K562 (cell line): ENCODE results near the gene HES3. TPM values are rescaled to one million over a fixed set of nuclear protein-coding genes. Genes with fewer than 3 reads are reported as not detected.

Experiments
- ATAC-seq: fragments of 200-7000 bp; cut with Tn5 transposase; 3 replicates; pipeline ENCODE4 v1.9.1; 2020; ENCODE audit warnings: moderate library complexity
- BruUV-seq: library from RNA; stranded (reverse); fragments of 400-500 nt; replicated peaks from 2 replicates; lab custom pipeline; 2021; lab: Mats Ljungman, UMichigan
- CTCF ChIA-PET: fragments of 300-600 bp; formaldehyde crosslinking; extraction: SDS; loops from one replicate; lab custom pipeline; 2021; ENCODE audit warnings: low intra/inter-chr PET ratio; lab: Yijun Ruan, JAX
- POLR2A ChIA-PET: fragments of 300-600, 350-650 bp; sonication (Branson Sonifier 250); formaldehyde crosslinking; extraction: SDS; loops from one replicate; lab custom pipeline; 2021; ENCODE audit warnings: antibody characterized with exemption, inconsistent platforms; lab: Yijun Ruan, JAX
- DNase-seq, 4 experiments: peaks; one replicate each; pipeline versions ENCODE4 v3.0.0 to v3.0.0-alpha.2; 2011 to 2018; ENCODE audit warnings: low spot score in 3 of 4, mixed read lengths in 3 of 4; ENCODE audit errors: extremely low read depth in 1 of 4
- FAIRE-seq: peaks from 2 replicates; lab custom pipeline; 2011; peaks lifted over from hg19 to GRCh38; lab: Jason Lieb, UNC
- H2AFZ ChIP-seq: 2 replicates; pipeline ENCODE4 v1.6.0; 2011; ENCODE audit warnings: low read depth, low read length, control low read depth, inconsistent platforms
- H3K27ac ChIP-seq: fragments of 200-600 bp; 3 replicates; pipeline ENCODE4 v1.8.0; 2011; ENCODE audit warnings: low read depth, mild to moderate bottlenecking, control low read depth, inconsistent platforms, low read length, moderate library complexity, mixed read lengths; ENCODE audit errors: extremely low read depth
- H3K27me3 ChIP-seq, 2 experiments: fragments of 300-600 bp in 1 of 2; 2 replicates in 1 of 2; 3 replicates in 1 of 2; pipeline versions ENCODE4 v1.6.0 to v1.8.0; 2011; ENCODE audit warnings: inconsistent platforms in 2 of 2, low read length in 2 of 2, mild to moderate bottlenecking in 1 of 2, mixed read lengths in 1 of 2, moderate library complexity in 1 of 2; ENCODE audit not compliant: control insufficient read depth in 2 of 2, insufficient read depth in 2 of 2
- H3K36me3 ChIP-seq: fragments of 300-600 bp; 3 replicates; pipeline ENCODE4 v1.8.0; 2011; ENCODE audit warnings: mild to moderate bottlenecking, low read length, inconsistent platforms; ENCODE audit not compliant: control insufficient read depth, insufficient read depth
- H3K4me1 ChIP-seq, 2 experiments: fragments of 200-600 bp in 1 of 2; replicated peaks in 1 of 2; 2 replicates in 1 of 2; 3 replicates in 1 of 2; pipeline versions ENCODE4 v1.5.1 to v1.8.0; 2011; ENCODE audit warnings: inconsistent platforms in 2 of 2, low read length in 2 of 2, mild to moderate bottlenecking in 1 of 2, mixed read lengths in 1 of 2, moderate library complexity in 1 of 2; ENCODE audit not compliant: control insufficient read depth in 2 of 2, insufficient read depth in 2 of 2
- H3K4me2 ChIP-seq: 2 replicates; pipeline ENCODE4 v1.6.1; 2011; ENCODE audit warnings: low read length, control low read depth, inconsistent platforms, mixed read lengths; ENCODE audit not compliant: insufficient read depth
- H3K4me3 ChIP-seq: fragments of 200-600 bp; sonication (generic), shearing (Covaris generic); 2 replicates; pipeline ENCODE4 v1.5.1; 2016; ENCODE audit warnings: control low read depth, inconsistent platforms
- H3K79me2 ChIP-seq: fragments of 200-600 bp; 3 replicates; pipeline ENCODE4 v1.8.0; 2011; ENCODE audit warnings: low read length, inconsistent platforms; ENCODE audit not compliant: control insufficient read depth, insufficient read depth
- H3K9ac ChIP-seq, 2 experiments: 2 replicates each; pipeline versions ENCODE4 v1.6.0 to v1.6.1; 2011; ENCODE audit warnings: low read depth in 2 of 2, low read length in 2 of 2, control low read depth in 1 of 2, inconsistent platforms in 1 of 2, mild to moderate bottlenecking in 1 of 2, mixed read lengths in 1 of 2; ENCODE audit not compliant: insufficient read depth in 1 of 2
- H3K9me1 ChIP-seq: one replicate; pipeline ENCODE4 v1.6.0; 2011; ENCODE audit warnings: inconsistent platforms, mild to moderate bottlenecking, low read length, moderate library complexity; ENCODE audit not compliant: control insufficient read depth, insufficient read depth
- H3K9me3 ChIP-seq: replicated peaks from 2 replicates; pipeline ENCODE4 v1.5.1; 2011; ENCODE audit warnings: low read depth, low read length, inconsistent platforms; ENCODE audit not compliant: control insufficient read depth, insufficient read depth
- H4K20me1 ChIP-seq: replicated peaks from 2 replicates; pipeline ENCODE4 v1.6.1; 2011; ENCODE audit warnings: low read length, inconsistent platforms, mixed read lengths; ENCODE audit not compliant: control insufficient read depth, insufficient read depth
- DIDO1 ChIP-seq: fragments of 450-650 bp; IDR thresholded peaks from 2 replicates; pipeline ENCODE4 v1.6.1; 2016; ENCODE audit warnings: low read depth, missing biosample characterization, missing genetic modification characterization
- E2F3 ChIP-seq: fragments of 250-450 bp; sonication (Bioruptor Pico); IDR thresholded peaks from 2 replicates; pipeline ENCODE4 v1.4.0; 2020; ENCODE audit warnings: mild to moderate bottlenecking
- E2F8 ChIP-seq: fragments of 450-650 bp; IDR thresholded peaks from 2 replicates; pipeline ENCODE4 v1.7.1; 2018; ENCODE audit warnings: mild to moderate bottlenecking, low read depth; ENCODE audit not compliant: partially characterized antibody
- WGBS: fragments of 100-300 bp; shearing (Covaris generic); methylation state at CpG from one replicate; pipeline ENCODE4 v1.1.6; 2016; ENCODE audit warnings: low coverage, mixed read lengths; ENCODE audit not compliant: insufficient coverage; ENCODE audit errors: missing lambda C conversion rate; 5-methylcytosine and 5-hydroxymethylcytosine counted together
- in situ Hi-C: fragments of 300-500 bp; cut with MboI; formaldehyde crosslinking; loops from 4 replicates; pipeline ENCODE4 v1.15.0; 2018; ENCODE audit warnings: inconsistent platforms, mixed read lengths
- intact Hi-C: fragments of 100-400 bp; cut with micrococcal nuclease; formaldehyde crosslinking; loops from 2 replicates; pipeline ENCODE4 v1.14.2; 2022
- polyA plus RNA-seq, 8 experiments: library from polyadenylated mRNA; depleted of rRNA in 4 of 8; stranded (reverse) in 5 of 8; unstranded in 3 of 8; fragments of >200 nt; fragmentation: Nextera tagmentation in 2 of 8; fragmentation: Illumina TruSeq in 1 of 8; extraction: Ambion mirVana in 2 of 8; extraction: Trizol in 1 of 8; gene quantifications; 2 replicates each; pipeline versions ENCODE4 v1.2.1 to v1.2.3, GENCODE V29; 2011 to 2014; ENCODE audit warnings: inconsistent platforms in 1 of 8, missing spikeins in 1 of 8
- total RNA-seq, 7 experiments: library from RNA; depleted of rRNA in 6 of 7; stranded (reverse); fragments of >200 nt in 6 of 7; fragmentation: Illumina TruSeq in 2 of 7; extraction: Trizol in 2 of 7; gene quantifications; 2 replicates each; pipeline versions ENCODE4 v1.2.1 to v1.2.3, GENCODE V29; 2011 to 2021; ENCODE audit warnings: low replicate concordance in 1 of 7

The HES3 gene
- total and polyA plus RNA-seq, 9 of the 15 experiments (the other 6 are each of a cell fraction or from before 2014, with no cell fraction given), result not detected

GRCh38 chr1:6247651-6248050, 3.7 kb downstream of the HES3 start (continued):
- TF ChIP-seq E2F8, result no peak

GRCh38 chr1:6248161-6248776, 4.3 kb downstream of the HES3 start:
- Histone ChIP-seq H4K20me1 (peaks cover 59% of the 10 kb centered on the region), H3K4me2 (no peak overlapping the region), H3K79me2 (no peaks in the 10 kb centered on the region), H3K4me1 (peaks cover 5 to 62% of the 10 kb centered on the region in 2 experiments; a peak in 3 of 5 replicates), H3K27ac (no peak overlapping the region), H2AFZ (no peak overlapping the region), H3K4me3 (no peak overlapping the region), H3K36me3 (no peaks in the 10 kb centered on the region), H3K9ac (no peak overlapping the region), H3K9me1 (peaks cover 7% of the 10 kb centered on the region), H3K27me3 (peaks cover 17 to 61% of the 10 kb centered on the region in 2 experiments; a peak in 4 of 5 replicates), H3K9me3 (no peaks in the 10 kb centered on the region)
- intact Hi-C loops, result no loop called here
- in situ Hi-C loops, result loop anchor here (5.0 kb wide), 1 partner anchor 99 kb away; no protein-coding TSS in a partner anchor
- ChIA-PET CTCF (interaction anchor here (1.2 to 6.6 kb wide), 4 partner anchors 32 to 100 kb away, joined by 3 to 131 read pairs (median 7); no protein-coding TSS in a partner anchor), POLR2A (interaction anchor here (0.7 kb wide), 1 partner anchor 258 kb away, joined by 3 read pairs; no protein-coding TSS in a partner anchor)
- 34% methylated on average over 14 of the region's 14 CpGs for WGBS
- ATAC-seq, result no peak
- 0 out of 2 replicates have a peak, but pooled peaks have one; percentile 30 for TF ChIP-seq E2F3 (CRISPR knock-in tag)
- no peak for TF ChIP-seq DIDO1 (tag)
- no peak for DNase-seq
- FAIRE-seq, result no peak
- BruUV-seq, result no TSS peak
